Gastrocnemius medialis (tissue), 4 donors: ENCODE data around the gene DPAGT1. TPM values are rescaled to one million over a fixed set of nuclear protein-coding genes. Genes with fewer than 3 reads are reported as not detected.

Experiments used
- ATAC-seq, 2 donors: fragments of 150-250 bp; one replicate each; pipeline ENCODE4 v1.9.1; 2016
- DNase-seq, 2 donors: peaks; one replicate each; pipeline ENCODE4 v3.0.0-alpha.2; 2019
- H3K27ac ChIP-seq, 4 donors: fragments of 200-600 bp; sonication (generic); 1 replicate in 1 of 4; 2 replicates in 3 of 4; pipeline ENCODE4 v1.5.1; 2016 to 2018; ENCODE audit warnings: mild to moderate bottlenecking in 2 of 4, moderate library complexity in 1 of 4
- H3K27me3 ChIP-seq, 3 donors: fragments of 200-600 bp; sonication (generic) in 2 of 3; 1 replicate in 1 of 3; 2 replicates in 2 of 3; pipeline versions ENCODE4 v1.5.1 to v1.6.0; 2016 to 2019; ENCODE audit warnings: mild to moderate bottlenecking in 1 of 3, moderate library complexity in 1 of 3
- H3K36me3 ChIP-seq, 2 donors: fragments of 200-600 bp; sonication (generic) in 1 of 2; one replicate each; pipeline ENCODE4 v1.5.1; 2017 to 2018
- H3K4me1 ChIP-seq, 2 donors: fragments of 200-600 bp; sonication (generic) in 1 of 2; one replicate each; pipeline ENCODE4 v1.5.1; 2016 to 2017; ENCODE audit warnings: mild to moderate bottlenecking in 2 of 2
- H3K4me3 ChIP-seq, 4 donors: fragments of 200-600 bp; sonication (generic) in 3 of 4; 1 replicate in 1 of 4; 2 replicates in 3 of 4; pipeline ENCODE4 v1.5.1; 2016 to 2019; ENCODE audit warnings: mild to moderate bottlenecking in 2 of 4
- H3K9me3 ChIP-seq, 3 donors: fragments of 200-600 bp; sonication (generic) in 2 of 3; 1 replicate in 1 of 3; 2 replicates in 2 of 3; pipeline ENCODE4 v1.5.1; 2016 to 2019
- CTCF ChIP-seq, 5 experiments: fragments of 450-650 bp in 3 of 5; fragments of 200-600 bp in 2 of 5; sonication (generic) in 2 of 5; IDR thresholded peaks in 4 of 5; conservative IDR thresholded peaks in 1 of 5; 1 replicate in 4 of 5; 2 replicates in 1 of 5; pipeline ENCODE4 v1.5.1; 2016 to 2019; ENCODE audit warnings: antibody characterized with exemption in 5 of 5, mild to moderate bottlenecking in 3 of 5, moderate library complexity in 3 of 5
- POLR2A ChIP-seq, 2 donors: fragments of 450-650 bp; IDR thresholded peaks; one replicate each; pipeline ENCODE4 v1.6.1; 2017; ENCODE audit warnings: antibody characterized with exemption in 2 of 2, mild to moderate bottlenecking in 2 of 2, moderate library complexity in 2 of 2
- in situ Hi-C, 4 donors: fragments of 200-750 bp; cut with MboI; loops; one replicate each; pipeline versions ENCODE4 v1.15.0 to v1.8.0; 2017; ENCODE audit warnings: low sequenced_read_pairs in 4 of 4
- intact Hi-C: fragments of 100-400 bp; cut with DNase I; formaldehyde crosslinking; loops from one replicate; pipeline ENCODE4 v1.15.1; 2023; ENCODE audit warnings: low total_unique reads
- total RNA-seq, 4 donors: library from RNA; depleted of rRNA; stranded (reverse); fragments of >200 nt; gene quantifications; one replicate each; pipeline versions ENCODE4 v1.1.0 to v1.2.3, GENCODE V29; 2016

Gene DPAGT1
- 10 to 100 TPM in 3 of 4 donors, 1 to 10 TPM in 1; 8.9 to 34.0 (median 15.1) TPM for total RNA-seq

- Histone ChIP-seq H3K27me3 (no peaks in the 10 kb centered on the region), H3K4me1 (peaks cover 24 to 31% of the 10 kb centered on the region in 2 donors), H3K4me3 (peak within 1 kb of the TSS; percentile 74 to 90 (median 79)), H3K9me3 (no peaks in the 10 kb centered on the region), H3K27ac (peak within 1 kb of the TSS; percentile 88 to 93 (median 90)), H3K36me3 (peaks cover 0 to 22% of the 10 kb centered on the region in 2 donors)
- TF ChIP-seq POLR2A (IDR thresholded peaks at IDR 0.05) (peak; percentile 19 to 43), CTCF (IDR thresholded peaks at IDR 0.05 in 4 of 5, conservative IDR thresholded peaks at IDR 0.05 in 1 of 5) (peak in 1 of 5 experiments; percentile 29)
- intact Hi-C loops (loop anchor here (5.0 kb wide), 1 partner anchor 235 kb away; no protein-coding TSS in a partner anchor), in situ Hi-C loops (no loop called here)
- ATAC-seq, result peak; percentile 97 to 98
- peak; percentile 90 to 91 for DNase-seq
These were observed at the start of gene DPAGT1 for GRCh38 chr11:119101759-119102423. Gene DPAGT1, minus strand, starts transcription at chr11:119101853. Its CDS starts 198 bp downstream, at chr11:119101655.

- no peak for DNase-seq
- TF ChIP-seq CTCF (IDR thresholded peaks at IDR 0.05 in 4 of 5, conservative IDR thresholded peaks at IDR 0.05 in 1 of 5), result no peak
- TF ChIP-seq POLR2A (IDR thresholded peaks at IDR 0.05), result no peak
- H3K36me3 ChIP-seq, result no peaks in the 10 kb centered on the region
- H3K4me3 ChIP-seq, result peak overlapping the region; percentile 60 to 84 (median 64)
- in situ Hi-C loops, result loop anchor here in 1 of 4 donors (10.0 kb wide), 1 partner anchor 45 kb away; no protein-coding TSS in a partner anchor
- intact Hi-C loops, result loop anchor here (5.0 kb wide), 1 partner anchor 167 kb away; the partner anchor contains the start of gene MCAM
- no peaks in the 10 kb centered on the region for H3K9me3 ChIP-seq
- H3K4me1 ChIP-seq, result peaks cover 4 to 11% of the 10 kb centered on the region in 2 donors
- H3K27me3 ChIP-seq, result peaks cover 4 to 17% (median 10%) of the 10 kb centered on the region in 3 donors
- H3K27ac ChIP-seq, result no peak overlapping the region
- no peak for ATAC-seq
These were observed 48.2 kb upstream of the DPAGT1 start for GRCh38 chr11:119149786-119150275.

- no peak for DNase-seq
- intact Hi-C loops, result loop anchor here (5.0 kb wide), 1 partner anchor 168 kb away; the partner anchor contains the start of gene MCAM
- no peak for TF ChIP-seq POLR2A (IDR thresholded peaks at IDR 0.05)
- TF ChIP-seq CTCF (IDR thresholded peaks at IDR 0.05 in 4 of 5, conservative IDR thresholded peaks at IDR 0.05 in 1 of 5), result no peak
These were observed 47.5 kb upstream of the DPAGT1 start, which contains the start of gene ABCG4 for GRCh38 chr11:119149018-119149785. Gene ABCG4, plus strand, starts transcription at chr11:119149052. Its CDS starts 914 bp downstream, at chr11:119149966.

GRCh38 chr11:119148720-119149017 is 47.0 kb upstream of the DPAGT1 start:
- H3K36me3 ChIP-seq, result no peaks in the 10 kb centered on the region
- H3K27me3 ChIP-seq, result peaks cover 4 to 17% (median 10%) of the 10 kb centered on the region in 3 donors
- H3K27ac ChIP-seq, result no peak overlapping the region
- in situ Hi-C loops (loop anchor here in 1 of 4 donors (10.0 kb wide), 1 partner anchor 46 kb away; no protein-coding TSS in a partner anchor), intact Hi-C loops (loop anchor here (5.0 kb wide), 1 partner anchor 169 kb away; the partner anchor contains the start of gene MCAM)
- ATAC-seq (peak in 1 of 2 donors; percentile 13), DNase-seq (no peak)
- H3K4me3 ChIP-seq, result peak overlapping the region; percentile 60 to 84 (median 64)
- H3K4me1 ChIP-seq, result peaks cover 4 to 14% of the 10 kb centered on the region in 2 donors
- TF ChIP-seq CTCF (IDR thresholded peaks at IDR 0.05 in 4 of 5, conservative IDR thresholded peaks at IDR 0.05 in 1 of 5), result no peak
- no peak for TF ChIP-seq POLR2A (IDR thresholded peaks at IDR 0.05)
- no peaks in the 10 kb centered on the region for H3K9me3 ChIP-seq

More at GRCh38 chr11:119149018-119149785, 47.5 kb upstream of the DPAGT1 start, which contains the start of gene ABCG4:
- peak; percentile 26 to 37 for ATAC-seq
- no peaks in the 10 kb centered on the region for H3K9me3 ChIP-seq
- in situ Hi-C loops, result loop anchor here in 1 of 4 donors (10.0 kb wide), 1 partner anchor 46 kb away; no protein-coding TSS in a partner anchor
- no peaks in the 10 kb centered on the region for H3K36me3 ChIP-seq
- peaks cover 4 to 17% (median 10%) of the 10 kb centered on the region in 3 donors for H3K27me3 ChIP-seq
- peak within 1 kb of the TSS; percentile 60 to 84 (median 64) for H3K4me3 ChIP-seq
- peaks cover 4 to 14% of the 10 kb centered on the region in 2 donors for H3K4me1 ChIP-seq
- no peak within 1 kb of the TSS for H3K27ac ChIP-seq
